ENCODE results near the gene NRP1. TPM values are rescaled to one million over a fixed set of nuclear protein-coding genes. Genes with fewer than 3 reads are reported as not detected.
A peak's percentile ranks its signal among the peaks of the same experiment; 100 is the strongest.

The NRP1 gene
- total RNA-seq, 1 donor from 2014 or later = 178 TPM

- no peak for DNase-seq
Measured at GRCh38 chr10:33257439-33258080, 76.9 kb downstream of the NRP1 start.

DNA sequence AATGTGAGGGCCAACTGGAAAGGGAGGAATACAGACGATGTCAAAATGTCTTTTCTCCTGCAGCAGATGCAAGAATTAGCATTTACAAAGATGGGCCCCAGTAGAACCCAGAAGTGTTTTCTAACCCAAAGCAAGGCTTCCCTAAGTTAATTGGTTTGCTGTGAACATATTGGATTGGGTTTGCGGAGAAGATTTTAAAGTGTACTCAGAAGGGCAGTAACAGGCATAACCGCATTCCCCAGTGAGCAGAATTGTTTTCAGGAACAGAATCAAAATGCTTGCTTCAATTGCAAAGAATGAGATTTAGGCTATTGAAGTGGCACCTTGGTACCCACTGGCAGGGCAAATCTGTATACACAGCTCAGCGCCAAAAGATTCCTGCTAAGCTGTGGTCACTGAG lies 78.0 kb downstream of the NRP1 start:
- DNase-seq = no peak

- peak; percentile 72 for DNase-seq
Measured at GRCh38 chr10:33254556-33255160, 79.8 kb downstream of the NRP1 start.

DNA sequence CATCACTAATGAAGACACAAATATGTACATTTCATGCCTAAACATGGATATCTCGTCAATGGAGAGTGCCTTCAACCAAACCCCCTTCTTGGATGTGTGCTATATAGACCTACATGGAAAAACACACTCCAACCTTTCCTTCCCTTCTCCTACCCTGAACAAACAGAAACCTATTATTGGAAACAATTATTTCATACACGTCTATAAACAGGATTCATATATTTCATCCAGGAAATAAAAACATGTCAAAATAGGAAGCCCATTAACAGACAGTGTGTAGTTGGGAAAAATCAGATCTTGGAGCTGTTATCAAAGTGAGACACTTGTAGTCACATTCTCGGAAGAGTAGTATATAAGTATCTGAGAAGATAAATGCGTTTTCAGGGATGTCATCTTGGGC lies 81.1 kb downstream of the NRP1 start:
- DNase-seq = peak; percentile 84

DNA sequence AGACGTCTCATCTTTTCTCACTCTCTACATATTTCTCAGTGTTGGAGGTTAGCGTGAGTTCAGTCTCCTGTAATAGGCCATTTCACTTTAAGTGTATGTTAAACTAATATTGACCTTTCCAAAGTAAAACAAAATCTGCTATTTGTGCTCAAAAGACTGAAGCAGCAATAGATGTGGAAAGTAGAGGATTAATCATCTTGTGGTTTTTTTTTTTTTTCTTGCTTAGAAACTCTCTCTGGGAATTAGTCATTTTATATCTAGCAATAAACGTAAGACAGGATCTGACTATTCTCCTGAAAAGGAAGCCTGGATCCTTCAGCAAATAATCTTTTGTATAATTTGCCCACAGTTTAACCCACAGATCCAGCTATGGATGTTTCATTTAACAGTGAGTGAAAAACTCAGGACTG lies 81.7 kb downstream of the NRP1 start:
- DNase-seq = peak; percentile 84

DNA sequence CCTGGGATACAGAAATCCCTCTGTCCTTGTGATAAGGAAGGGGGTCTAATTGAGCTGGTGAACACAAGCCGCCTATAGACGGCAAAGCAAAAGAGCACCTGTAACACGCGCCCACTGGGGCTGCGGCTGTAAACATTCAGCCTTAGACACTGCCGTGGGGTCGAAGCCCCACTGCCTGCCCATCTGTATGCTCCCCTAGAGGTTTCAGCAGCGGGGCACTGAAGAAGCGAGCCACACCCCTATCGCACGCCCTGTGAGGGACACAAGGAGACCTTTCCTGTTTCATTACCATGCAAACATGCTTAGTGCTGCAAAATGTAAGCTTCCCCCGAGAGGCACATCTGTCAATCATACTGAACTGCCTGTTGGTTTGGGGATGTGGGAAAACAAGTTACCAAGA lies 82.1 kb downstream of the NRP1 start:
- DNase-seq = no peak

GRCh38 chr10:33249659-33250345 lies 84.7 kb downstream of the NRP1 start:
- DNase-seq = peak; percentile 98

DNA sequence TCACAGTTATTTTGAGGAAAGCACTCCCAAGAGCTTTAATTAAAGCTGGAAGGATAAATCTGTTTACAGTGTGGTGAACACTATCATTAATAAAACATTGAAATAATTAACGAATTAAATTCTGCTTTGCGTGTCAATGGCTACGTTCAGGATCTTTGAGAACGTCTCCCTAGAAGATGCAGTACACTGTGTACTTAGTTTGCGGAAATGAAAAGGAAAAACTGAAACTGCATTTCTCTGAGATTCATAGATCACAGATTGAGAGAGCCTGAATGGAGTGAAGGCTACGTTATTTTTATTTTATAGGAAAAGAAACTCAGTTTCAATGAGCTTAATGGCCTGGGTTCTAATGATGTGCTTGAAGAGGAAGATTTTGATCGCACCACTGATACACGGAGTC lies 85.3 kb downstream of the NRP1 start:
- peak; percentile 61 for DNase-seq

- peak; percentile 87 for DNase-seq
Measured at GRCh38 chr10:33248638-33249037, 85.8 kb downstream of the NRP1 start.

- no peak for DNase-seq
Measured at GRCh38 chr10:33247221-33247922, 87.1 kb downstream of the NRP1 start.

GRCh38 chr10:33245343-33245742 lies 89.1 kb downstream of the NRP1 start:
- DNase-seq = no peak

DNA sequence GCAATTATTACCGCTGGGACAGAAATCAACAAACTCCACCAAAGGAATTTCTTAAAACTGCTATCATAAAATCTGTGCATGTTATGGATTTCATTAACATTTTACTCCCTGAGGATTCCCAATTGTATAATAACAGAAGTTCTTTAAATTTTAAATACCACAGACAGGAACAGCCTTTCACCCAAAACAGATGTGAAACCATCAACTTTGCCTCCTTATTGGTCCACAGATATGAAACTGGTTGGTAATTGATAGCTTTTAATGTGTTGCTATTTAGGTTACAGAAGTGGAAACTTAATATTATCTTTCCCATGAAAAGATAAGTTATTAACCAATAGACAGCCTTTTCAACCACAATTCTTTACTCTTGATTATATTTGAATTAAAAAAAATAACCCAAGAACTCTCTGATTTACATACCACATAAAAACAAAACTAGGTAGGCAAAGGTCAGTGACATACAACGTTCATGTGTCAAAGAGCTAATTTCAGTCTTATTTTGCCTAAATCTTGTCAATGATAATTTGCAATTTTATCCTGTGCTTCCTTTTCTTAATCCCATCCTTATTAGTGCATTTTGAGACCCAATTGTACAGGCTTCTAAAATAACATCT lies 90.0 kb downstream of the NRP1 start:
- DNase-seq = no peak

DNA sequence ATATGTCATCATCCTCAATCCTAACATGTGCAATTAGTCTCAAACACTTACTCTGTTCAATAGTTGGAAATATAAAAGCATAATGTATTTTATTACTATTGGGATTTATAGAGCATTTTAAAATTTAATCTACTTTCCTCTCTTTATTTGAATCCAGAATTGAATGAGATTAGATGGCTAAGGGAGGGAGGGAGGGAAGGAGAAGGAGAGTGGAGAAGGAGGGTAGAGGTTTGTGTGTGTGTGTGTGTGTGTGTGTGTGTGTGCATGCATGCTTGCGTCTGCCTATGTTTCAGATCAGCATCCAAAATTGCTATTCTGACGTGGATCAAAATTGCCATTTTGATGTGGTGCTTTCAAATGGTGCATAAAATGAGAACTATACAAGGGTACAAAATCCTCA lies 90.8 kb downstream of the NRP1 start:
- DNase-seq = no peak

DNA sequence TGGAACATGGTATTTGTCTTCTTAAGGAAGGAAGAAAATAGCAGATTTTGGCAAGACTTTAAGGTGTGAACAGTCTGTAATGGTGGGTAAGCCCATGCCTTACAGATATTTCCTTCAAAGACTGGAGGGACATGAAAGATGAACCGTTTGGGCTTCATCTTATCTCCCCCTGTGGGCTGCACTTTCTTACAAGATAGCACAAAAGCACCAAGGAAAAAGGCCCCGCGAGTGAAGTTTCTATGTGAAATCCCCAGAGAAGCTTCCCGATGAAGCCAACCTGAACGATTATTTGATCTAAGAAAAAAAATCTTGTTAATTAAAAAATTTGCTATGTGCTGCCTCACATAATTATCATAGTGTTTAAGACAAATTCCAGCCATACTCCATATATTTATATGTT lies 91.5 kb downstream of the NRP1 start:
- no peak for DNase-seq

- DNase-seq = no peak
Measured at GRCh38 chr10:33241351-33241750, 93.1 kb downstream of the NRP1 start.

GRCh38 chr10:33240931-33241330 lies 93.5 kb downstream of the NRP1 start:
- no peak for DNase-seq

- DNase-seq = no peak
Measured at GRCh38 chr10:33240258-33240657, 94.2 kb downstream of the NRP1 start.

DNA sequence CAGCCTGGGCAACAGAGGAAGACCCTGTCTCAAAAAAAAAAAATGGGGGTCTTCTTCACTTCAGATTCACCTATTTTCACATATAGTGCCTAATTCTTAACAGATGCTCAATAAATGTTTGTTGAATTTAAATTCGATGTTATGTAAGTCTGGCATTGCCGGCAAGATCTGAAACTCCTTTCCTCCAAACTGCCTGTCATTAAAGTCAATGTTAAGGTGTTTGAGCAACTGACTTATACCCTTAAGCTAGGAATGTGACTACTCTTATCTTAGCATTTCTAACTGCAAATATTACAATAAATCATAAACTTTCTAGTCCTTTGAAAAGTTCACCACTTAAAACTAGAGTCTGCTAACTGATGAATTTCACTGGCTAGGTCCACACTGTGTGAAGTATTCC lies 95.2 kb downstream of the NRP1 start:
- no peak for DNase-seq

DNA sequence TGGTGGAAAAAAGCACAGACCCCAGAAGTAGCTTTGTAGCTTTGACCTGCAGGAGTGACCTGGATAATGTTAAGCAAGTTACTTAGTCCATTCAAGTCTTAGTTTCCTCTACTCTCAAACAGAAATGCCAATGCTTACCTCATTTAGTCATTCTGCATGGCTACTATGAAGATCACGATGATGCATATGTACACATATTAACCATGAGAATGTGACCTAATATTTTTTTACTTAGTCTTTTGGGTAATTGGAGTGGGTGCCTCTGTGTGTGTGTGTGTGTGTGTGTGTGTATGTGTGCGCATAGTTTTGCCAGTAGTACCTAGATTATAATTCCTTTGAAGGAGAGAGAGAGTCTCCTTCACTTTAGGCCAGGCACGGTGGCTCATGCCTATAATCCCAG lies 95.8 kb downstream of the NRP1 start:
- DNase-seq = no peak

DNA sequence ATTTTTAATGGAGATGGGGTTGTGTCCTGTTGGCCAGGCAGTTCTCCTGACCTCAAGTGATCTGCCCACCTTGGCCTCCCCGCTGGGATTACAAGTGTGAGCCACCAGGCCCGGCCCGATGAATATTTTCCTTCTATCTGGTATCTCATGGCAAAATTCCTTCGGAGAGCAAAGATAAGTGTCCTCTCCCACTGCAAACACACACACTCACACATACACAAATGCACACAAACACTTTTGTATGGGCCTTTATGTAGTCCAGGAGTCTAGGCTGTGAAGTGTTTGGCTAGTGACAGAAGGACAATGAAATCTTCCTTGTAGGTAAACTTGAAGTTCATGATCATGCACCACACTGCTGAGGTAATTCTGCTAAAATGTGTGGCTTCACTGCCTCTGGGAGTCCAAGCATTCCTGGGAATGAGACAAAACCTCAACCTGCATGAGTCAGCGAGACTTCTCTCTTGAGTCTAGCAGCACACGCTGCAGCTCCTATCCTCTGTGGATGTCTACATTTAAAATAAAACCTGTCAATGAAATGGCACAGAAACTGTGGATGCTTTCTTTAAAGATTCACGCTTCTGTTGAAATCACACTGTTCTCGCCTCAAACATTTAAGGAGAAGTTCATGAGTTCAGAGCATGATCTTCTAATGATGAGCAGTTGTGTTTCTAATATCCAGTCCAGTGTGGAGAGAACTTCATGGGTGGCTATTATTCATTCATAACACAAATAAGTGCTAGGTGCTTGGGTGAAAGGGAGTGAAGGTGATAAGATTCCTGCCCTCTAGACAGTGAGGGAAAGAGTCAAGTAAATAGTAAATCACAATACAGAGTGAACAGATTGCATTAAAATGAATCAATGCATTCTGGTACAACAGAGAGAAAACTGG lies 96.5 kb downstream of the NRP1 start:
- peak; percentile 51 for DNase-seq

GRCh38 chr10:33236916-33237315 lies 97.6 kb downstream of the NRP1 start:
- no peak for DNase-seq

DNA sequence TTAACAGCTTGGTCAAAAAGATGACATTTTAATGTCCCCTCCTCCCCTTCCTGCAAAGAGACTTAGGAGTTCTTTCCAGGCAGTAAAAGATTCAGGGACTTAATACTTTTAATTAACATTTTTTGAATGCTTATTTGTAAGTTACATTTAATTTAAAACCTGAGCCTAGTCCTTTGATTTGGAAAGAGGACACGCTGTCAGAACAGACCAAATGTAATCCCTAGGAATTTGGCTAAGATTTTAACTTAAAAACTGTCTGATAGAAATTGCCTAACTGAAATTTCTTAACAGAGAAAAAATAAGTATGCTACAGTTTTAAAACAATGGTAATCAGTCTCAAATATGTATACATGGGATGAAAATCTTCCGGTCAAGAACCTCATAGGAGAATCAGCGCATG lies 98.5 kb downstream of the NRP1 start:
- no peak for DNase-seq

All from dermis blood vessel endothelial cell (primary cell).